Activated gamma-delta T cell treated with anti-CD3 and anti-CD28 coated beads, Interleukin-2, amount 50 U/mL, for 16 hours (primary cell): Measurements from ENCODE around the gene HMCN2.
"Not testable (repeated sequence)": the region's sequence is repeated elsewhere in the genome, so short reads cannot be mapped to it uniquely, and the experiment has no call there.

Source experiments
- DNase-seq: peaks from one replicate; pipeline ENCODE4 v3.0.0-alpha.2; 2020; ENCODE audit warnings: low read depth

HMCN2 gene

DNA sequence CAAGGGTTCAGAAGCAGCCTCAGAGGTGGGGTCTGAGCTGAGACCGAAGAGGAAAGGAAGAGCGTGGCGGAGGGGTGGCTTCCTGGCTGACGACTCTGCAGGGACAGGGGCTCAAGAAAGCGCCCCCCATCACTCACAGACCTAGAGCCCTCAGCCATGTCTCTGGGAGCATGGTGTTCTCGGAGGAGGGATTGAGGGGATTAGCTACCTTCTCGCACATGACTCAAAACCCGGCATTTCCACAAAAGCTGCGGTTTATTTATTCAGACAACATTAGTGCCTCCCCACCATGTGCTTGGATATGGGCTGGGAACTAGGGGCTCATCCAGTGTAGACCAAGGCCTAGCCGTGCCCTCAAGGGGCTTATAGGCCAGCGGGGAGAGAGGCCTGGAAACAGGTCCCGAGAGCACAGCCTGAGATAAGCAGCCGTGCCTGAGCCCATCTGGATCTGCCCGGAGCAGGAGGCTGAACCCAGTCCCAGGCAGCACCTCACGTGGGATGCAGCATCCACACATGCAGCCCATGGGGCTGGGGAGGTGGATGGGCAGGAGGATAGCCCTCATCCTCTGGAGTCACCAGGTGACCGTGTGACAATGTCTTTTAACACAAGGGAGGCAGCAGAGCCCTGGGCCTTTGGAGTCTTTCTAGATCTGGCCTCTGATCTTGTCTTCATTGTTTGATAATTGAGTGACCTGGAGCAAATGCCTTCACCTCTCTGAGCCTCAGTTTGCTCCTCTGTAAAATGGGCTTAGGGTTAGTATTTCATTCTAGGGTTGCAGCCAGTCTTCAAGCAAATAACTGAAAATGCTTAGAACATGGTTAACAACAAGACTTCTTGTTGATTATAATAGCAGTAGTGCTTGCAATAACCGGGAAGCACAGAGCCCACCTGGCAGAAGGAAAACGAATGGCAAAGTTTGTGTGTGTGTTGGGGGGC, 878 bp upstream of the HMCN2 start:
- DNase-seq, result no peak

DNA sequence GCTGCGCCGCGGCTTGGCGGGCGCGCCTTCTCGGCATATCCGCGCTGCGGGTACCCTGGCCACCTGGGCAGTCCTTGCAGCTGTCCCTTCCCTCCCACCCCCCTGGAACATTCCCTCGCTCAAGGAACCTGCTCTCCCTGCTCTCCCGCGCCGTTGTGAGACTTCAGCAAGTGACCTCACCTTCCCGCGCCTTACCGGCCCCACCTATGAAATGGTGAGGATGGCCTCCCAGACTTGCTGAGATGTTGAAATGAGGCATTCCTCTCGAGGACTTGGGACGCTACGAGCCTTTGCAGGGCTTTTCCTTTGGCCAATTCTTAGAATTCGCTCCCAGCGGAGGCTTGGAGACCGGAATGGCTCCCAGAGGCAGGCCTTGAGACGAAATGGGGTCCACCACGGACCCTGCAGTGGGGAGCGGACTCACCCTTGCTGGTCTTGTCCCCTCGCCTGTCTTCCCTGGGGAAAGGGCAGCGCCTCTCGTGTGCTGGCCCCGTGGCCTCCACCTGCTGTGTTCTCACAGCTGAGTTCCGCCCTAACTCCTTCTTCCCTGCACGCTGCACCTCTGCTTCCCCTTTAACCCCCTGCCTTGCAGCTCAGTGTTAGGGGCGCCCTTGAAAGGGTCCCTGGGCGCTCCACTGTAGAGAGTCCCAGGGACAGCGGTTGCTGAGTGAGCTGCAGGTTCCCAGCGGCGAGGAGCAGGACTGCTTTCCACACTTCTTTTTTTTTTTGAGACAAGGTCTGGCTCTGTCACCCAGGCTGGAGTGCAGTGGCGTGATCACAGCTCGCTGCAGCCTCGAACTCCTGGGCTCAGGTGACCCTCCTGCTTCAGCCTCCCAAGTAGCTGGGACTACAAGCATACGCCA, 907 bp downstream of the HMCN2 start:
- no peak for DNase-seq

DNA sequence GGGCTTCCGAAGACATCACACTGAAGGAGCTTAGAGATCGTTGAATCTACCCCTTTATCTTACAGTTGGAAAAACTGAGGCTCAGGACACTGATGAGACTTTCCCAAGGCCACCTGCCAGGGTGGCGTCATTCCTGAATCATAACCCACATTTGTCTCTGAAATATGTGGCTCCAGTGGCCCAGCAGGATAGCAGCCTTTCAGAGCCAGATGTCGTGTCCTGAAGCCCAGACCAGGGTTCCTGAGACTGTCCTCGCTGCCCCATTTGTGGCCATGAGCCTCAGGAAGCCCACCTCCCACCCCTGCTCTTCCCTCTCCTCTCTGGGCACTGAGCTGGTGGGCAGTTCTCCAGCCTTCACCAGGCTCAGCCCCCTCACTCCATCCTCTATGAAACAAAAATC, 2.4 kb downstream of the HMCN2 start:
- no peak for DNase-seq

GRCh38 chr9:130268521-130269211, 3.1 kb downstream of the HMCN2 start:
- no peak for DNase-seq

DNA sequence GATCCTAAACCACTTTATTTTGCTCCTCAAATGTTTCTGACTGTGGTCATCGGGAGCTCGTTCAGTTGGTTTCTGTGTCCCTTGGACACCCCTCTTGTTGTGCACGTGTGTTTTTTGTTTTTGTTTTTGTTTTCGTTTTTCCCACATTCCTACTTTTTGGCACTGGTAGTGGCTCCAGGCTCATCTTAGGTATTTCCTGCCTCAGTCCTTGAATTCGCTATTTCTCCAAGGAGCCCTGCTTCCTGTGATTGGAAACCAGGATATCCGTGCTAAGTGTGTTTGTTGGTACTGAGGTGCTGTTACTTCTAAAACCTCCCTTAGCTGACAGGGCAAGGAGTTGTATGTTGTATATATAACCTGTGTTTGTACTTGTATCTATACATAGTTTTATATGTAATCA, 5.9 kb downstream of the HMCN2 start:
- no peak for DNase-seq

GRCh38 chr9:130275156-130275555, 9.6 kb downstream of the HMCN2 start:
- DNase-seq, result no peak

GRCh38 chr9:130276121-130276520, 10.6 kb downstream of the HMCN2 start:
- no peak for DNase-seq

GRCh38 chr9:130276955-130277354, 11.4 kb downstream of the HMCN2 start:
- no peak for DNase-seq

GRCh38 chr9:130277525-130277924, 12.0 kb downstream of the HMCN2 start:
- DNase-seq, result not testable (repeated sequence)

DNA sequence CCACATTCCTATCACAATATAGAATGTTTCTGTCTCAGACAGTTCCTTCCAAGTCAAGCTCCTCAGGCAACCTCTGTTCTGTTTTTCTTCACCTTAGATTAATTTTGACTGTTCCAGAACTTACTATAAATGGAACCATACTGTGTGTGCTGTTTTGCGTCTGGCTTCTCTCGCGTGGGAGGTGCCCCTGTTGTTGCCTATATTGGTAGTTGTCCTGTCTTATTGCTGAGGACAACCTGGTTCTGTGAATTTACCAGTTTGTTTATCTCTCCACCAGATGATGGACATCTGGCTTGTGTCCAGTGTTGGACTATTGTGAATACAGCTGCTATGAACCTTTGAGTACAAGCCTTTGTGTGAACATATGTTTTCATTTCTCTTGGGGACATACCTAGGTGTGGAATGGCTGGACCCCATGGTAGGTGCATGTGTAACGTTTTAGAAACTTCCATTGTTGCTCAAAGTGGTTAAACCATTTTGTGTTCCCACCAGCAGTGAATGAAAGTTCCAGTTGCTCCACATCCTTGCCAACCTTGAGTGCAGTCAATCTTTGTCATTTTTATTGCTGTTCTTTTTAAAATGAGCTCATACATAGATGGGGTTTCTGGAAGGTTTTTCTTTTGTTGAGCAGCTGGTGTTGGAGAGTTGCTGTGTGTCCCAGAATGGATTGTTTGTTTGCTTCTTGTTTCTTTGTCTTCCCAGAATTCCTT, 18.1 kb downstream of the HMCN2 start:
- DNase-seq, result no peak

- DNase-seq, result no peak
Observed at GRCh38 chr9:130284249-130284625, 18.7 kb downstream of the HMCN2 start.

DNA sequence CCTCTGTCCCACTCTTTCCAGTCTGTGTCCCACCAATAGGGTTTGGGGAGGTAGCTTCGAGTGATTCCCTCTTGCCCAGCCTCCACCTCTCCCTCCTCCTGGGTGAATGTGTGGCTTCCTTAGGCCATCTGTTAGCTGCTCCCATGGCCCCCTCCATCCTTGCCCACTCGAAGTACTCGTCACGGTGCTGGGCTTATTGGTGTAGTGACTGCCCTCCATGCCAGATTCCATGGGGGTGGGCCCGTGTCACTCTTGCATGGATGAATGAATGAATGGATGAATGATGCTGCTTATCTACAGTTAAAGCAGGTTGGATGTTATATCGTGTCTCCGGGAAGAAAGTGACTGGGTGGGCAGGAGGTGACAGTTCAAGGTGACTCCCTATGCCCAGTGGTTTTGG, 19.1 kb downstream of the HMCN2 start:
- DNase-seq, result no peak

DNA sequence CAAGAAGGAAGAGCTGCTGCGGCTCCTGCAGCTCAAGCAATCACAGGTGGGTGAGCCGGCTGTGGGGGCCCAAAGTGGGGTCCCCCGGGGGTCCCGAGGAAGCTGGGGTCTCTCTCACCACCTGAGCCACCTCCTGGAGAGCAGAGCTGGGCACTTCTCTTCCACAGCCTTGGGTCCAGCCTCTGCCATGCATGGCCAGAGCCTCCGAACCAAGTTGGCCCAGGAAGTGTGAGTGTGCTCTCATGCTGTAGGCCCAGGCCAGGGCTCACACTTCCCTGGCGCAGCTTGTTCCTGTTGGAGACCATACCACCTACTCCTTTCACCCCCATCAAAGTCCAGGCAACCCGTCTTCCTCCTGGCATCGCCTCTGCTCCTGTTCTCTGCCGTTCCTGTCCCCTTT, 19.7 kb downstream of the HMCN2 start:
- DNase-seq, result no peak

GRCh38 chr9:130286072-130286770, 20.7 kb downstream of the HMCN2 start:
- no peak for DNase-seq

- DNase-seq, result no peak
Observed at GRCh38 chr9:130286781-130287428, 21.3 kb downstream of the HMCN2 start.

DNA sequence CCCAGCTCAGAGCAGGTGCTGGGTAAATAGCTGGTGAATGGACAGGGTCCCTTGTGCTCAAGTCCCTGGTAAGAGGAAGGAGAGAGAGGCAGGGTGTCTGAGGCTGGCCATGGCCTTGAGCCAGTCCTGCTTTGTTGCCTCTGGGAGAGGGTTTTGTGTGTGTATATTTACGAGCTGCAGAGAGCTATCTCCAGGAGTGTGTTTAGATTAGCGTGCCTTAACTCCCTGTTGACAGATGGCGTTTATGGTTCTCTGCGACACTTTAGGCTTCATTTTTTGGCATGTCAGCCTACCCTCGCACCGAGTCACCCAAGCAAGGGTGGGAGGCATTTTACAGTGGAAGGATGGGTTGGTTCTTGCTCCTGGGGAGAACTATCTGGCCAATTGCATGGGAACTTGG, 22.2 kb downstream of the HMCN2 start:
- DNase-seq, result no peak

GRCh38 chr9:130288393-130288792, 22.8 kb downstream of the HMCN2 start:
- DNase-seq, result no peak

GRCh38 chr9:130288926-130289690, 23.5 kb downstream of the HMCN2 start:
- DNase-seq, result no peak

- DNase-seq, result no peak
Observed at GRCh38 chr9:130289711-130290241, 24.2 kb downstream of the HMCN2 start.
